SK-N-SH treated with all-trans-retinoic acid at 6 μM for 48 hours (cell line): ENCODE data around the gene CACNA2D3.

ENCODE experiments used
- ARNTL ChIP-seq: fragments of 450-650 bp; formaldehyde crosslinking; IDR thresholded peaks from 2 replicates; pipeline ENCODE4 v1.5.0; 2020; ENCODE audit warnings: low read depth, mild to moderate bottlenecking, moderate library complexity, borderline replicate concordance
- BACH2 ChIP-seq: fragments of 250-450 bp; sonication (Bioruptor Pico); IDR thresholded peaks from 2 replicates; pipeline ENCODE4 v1.9.0; 2021; ENCODE audit warnings: mild to moderate bottlenecking, borderline replicate concordance
- CREB5 ChIP-seq: fragments of 250-450 bp; sonication (Bioruptor Pico); IDR thresholded peaks from 2 replicates; pipeline ENCODE4 v1.5.1; 2020; ENCODE audit warnings: low read depth, mild to moderate bottlenecking, moderate library complexity
- ESRRG ChIP-seq: fragments of 250-450 bp; sonication (Bioruptor Pico); IDR thresholded peaks from 2 replicates; pipeline ENCODE4 v1.6.1; 2021; ENCODE audit warnings: mild to moderate bottlenecking
- GLIS3 ChIP-seq: fragments of 250-450 bp; sonication (Bioruptor Pico); IDR thresholded peaks from 2 replicates; pipeline ENCODE4 v1.5.0; 2020; ENCODE audit warnings: mild to moderate bottlenecking, moderate library complexity
- ISL1 ChIP-seq: fragments of 250-450 bp; sonication (Bioruptor Pico); IDR thresholded peaks from 2 replicates; pipeline ENCODE4 v2.1.2; 2022; ENCODE audit warnings: mild to moderate bottlenecking, moderate library complexity
- PATZ1 ChIP-seq: fragments of 250-450 bp; sonication (Bioruptor Pico); IDR thresholded peaks from 2 replicates; pipeline ENCODE4 v1.8.0; 2020; ENCODE audit warnings: mild to moderate bottlenecking, moderate library complexity, borderline replicate concordance
- POU6F1 ChIP-seq: fragments of 250-450 bp; sonication (Bioruptor Pico); IDR thresholded peaks from 2 replicates; pipeline ENCODE4 v1.8.0; 2021; ENCODE audit warnings: low read depth, mild to moderate bottlenecking, moderate library complexity, borderline replicate concordance
- RARB ChIP-seq: fragments of 250-450 bp; sonication (Bioruptor Pico); IDR thresholded peaks from 2 replicates; pipeline ENCODE4 v1.8.0; 2021; ENCODE audit warnings: mild to moderate bottlenecking, moderate library complexity
- SNAI2 ChIP-seq: fragments of 250-450 bp; sonication (Bioruptor Pico); IDR thresholded peaks from 2 replicates; pipeline ENCODE4 v1.5.0; 2020; ENCODE audit warnings: mild to moderate bottlenecking, moderate library complexity
- TSHZ2 ChIP-seq: fragments of 250-450 bp; sonication (Bioruptor Pico); IDR thresholded peaks from 2 replicates; pipeline ENCODE4 v1.5.0; 2020; ENCODE audit warnings: mild to moderate bottlenecking, moderate library complexity
- ZFP3 ChIP-seq: fragments of 250-450 bp; sonication (Bioruptor Pico); IDR thresholded peaks from 2 replicates; pipeline ENCODE4 v1.5.0; 2020; ENCODE audit warnings: mild to moderate bottlenecking, moderate library complexity
- ZFP30 ChIP-seq: fragments of 450-650 bp; formaldehyde crosslinking; IDR thresholded peaks from 2 replicates; pipeline ENCODE4 v1.5.0; 2022; ENCODE audit warnings: mild to moderate bottlenecking, moderate library complexity

GRCh38 chr3:54736459-54736858 is 614.1 kb downstream of the CACNA2D3 start:
- TF ChIP-seq BACH2 (CRISPR knock-in tag) (no peak), PATZ1 (no peak), GLIS3 (CRISPR knock-in tag) (no peak), ESRRG (no peak), RARB (CRISPR knock-in tag) (no peak), CREB5 (no peak), TSHZ2 (CRISPR knock-in tag) (no peak), ARNTL (CRISPR knock-in tag) (no peak), ZFP30 (CRISPR knock-in tag) (no peak), ISL1 (CRISPR knock-in tag) (no peak), ZFP3 (CRISPR knock-in tag) (no peak), SNAI2 (no peak), POU6F1 (CRISPR knock-in tag) (no peak)
